OCI-LY7 (cell line): ENCODE results near the gene SYN1. TPM values are rescaled to one million over a fixed set of nuclear protein-coding genes. Genes with fewer than 3 reads are reported as not detected.
A peak's percentile ranks its signal among the peaks of the same experiment; 100 is the strongest.

Experiments
- BruUV-seq: library from RNA; stranded (reverse); fragments of 400-500 nt; replicated peaks from 2 replicates; lab custom pipeline; 2021; lab: Mats Ljungman, UMichigan
- CTCF ChIA-PET: fragments of 300-600 bp; sonication (Branson Sonifier 250); formaldehyde crosslinking; loops from one replicate; lab custom pipeline; 2022; ENCODE audit warnings: antibody characterized with exemption; ENCODE audit not compliant: unreplicated experiment; lab: Charles Lee
- POLR2A ChIA-PET: fragments of 300-600 bp; sonication (Branson Sonifier 250); formaldehyde crosslinking; loops from one replicate; lab custom pipeline; 2022; ENCODE audit warnings: antibody characterized with exemption; lab: Charles Lee
- DNase-seq: peaks from one replicate; pipeline ENCODE4 v3.0.0-alpha.2; 2015; ENCODE audit warnings: low spot score
- H2AFZ ChIP-seq: fragments of 200-600 bp; sonication (generic), shearing (Covaris generic); 2 replicates; pipeline ENCODE4 v1.6.1; 2014; ENCODE audit warnings: mild to moderate bottlenecking, antibody characterized with exemption, low read length, moderate library complexity
- H3K27ac ChIP-seq: fragments of 200-600 bp; sonication (generic); 2 replicates; pipeline ENCODE4 v1.5.1; 2014; ENCODE audit warnings: mixed run types, low read depth, mild to moderate bottlenecking, moderate library complexity, low read length, inconsistent platforms; ENCODE audit not compliant: poor library complexity, severe bottlenecking
- H3K36me3 ChIP-seq: fragments of 200-600 bp; sonication (generic); 2 replicates; pipeline ENCODE4 v1.6.1; 2014; ENCODE audit warnings: mild to moderate bottlenecking, antibody characterized with exemption, low read length, moderate library complexity, mixed read lengths; ENCODE audit not compliant: insufficient read depth
- H3K4me1 ChIP-seq: fragments of 200-600 bp; sonication (generic); 2 replicates; pipeline ENCODE4 v1.5.1; 2014; ENCODE audit warnings: mild to moderate bottlenecking, low read length; ENCODE audit not compliant: insufficient read depth, poor library complexity, severe bottlenecking
- H3K4me2 ChIP-seq: fragments of 200-600 bp; sonication (generic); 2 replicates; pipeline ENCODE4 v1.6.1; 2014; ENCODE audit warnings: mild to moderate bottlenecking, low read length
- H3K4me3 ChIP-seq: fragments of 200-600 bp; sonication (generic); 2 replicates; pipeline ENCODE4 v1.5.1; 2014; ENCODE audit warnings: mild to moderate bottlenecking, low read depth, low read length; ENCODE audit not compliant: poor library complexity, severe bottlenecking
- H3K79me2 ChIP-seq: fragments of 200-600 bp; sonication (generic); 2 replicates; pipeline ENCODE4 v1.6.1; 2016; ENCODE audit warnings: low read depth, mild to moderate bottlenecking, low read length, moderate library complexity, mixed read lengths; ENCODE audit not compliant: insufficient read depth
- H3K9me2 ChIP-seq: fragments of 200-600 bp; sonication (generic); 2 replicates; pipeline ENCODE4 v1.6.1; 2016; ENCODE audit warnings: mild to moderate bottlenecking, low read length, mixed read lengths; ENCODE audit not compliant: insufficient read depth
- H3K9me3 ChIP-seq: fragments of 200-600 bp; sonication (generic); 2 replicates; pipeline ENCODE4 v1.6.1; 2014; ENCODE audit warnings: mild to moderate bottlenecking, mixed run types, low read length, mixed read lengths
- H4K20me1 ChIP-seq: fragments of 200-600 bp; sonication (generic); 2 replicates; pipeline ENCODE4 v1.6.1; 2014; ENCODE audit warnings: mild to moderate bottlenecking, antibody characterized with exemption, low read length, moderate library complexity, mixed read lengths; ENCODE audit not compliant: insufficient read depth
- CTCF ChIP-seq: fragments of 200-600 bp; sonication (generic); conservative IDR thresholded peaks from 2 replicates; pipeline ENCODE4 v1.5.1; 2014; ENCODE audit warnings: mild to moderate bottlenecking, antibody characterized with exemption, low read length, moderate library complexity, mixed read lengths
- EZH2phosphoT487 ChIP-seq: fragments of 200-600 bp; sonication (generic); IDR thresholded peaks from 2 replicates; pipeline ENCODE4 v1.6.1; 2018; ENCODE audit warnings: low read depth, borderline replicate concordance, mild to moderate bottlenecking, mixed run types, antibody characterized with exemption, low read length, moderate library complexity, mixed read lengths
- intact Hi-C: fragments of 100-400 bp; cut with micrococcal nuclease; formaldehyde crosslinking; loops from one replicate; pipeline ENCODE4 v1.10.0; 2022; ENCODE audit not compliant: unreplicated experiment
- total RNA-seq, 2 experiments: library from RNA; depleted of rRNA in 1 of 2; stranded (reverse); fragments of >200 nt in 1 of 2; shearing (Covaris generic) in 1 of 2; gene quantifications; 2 replicates each; pipeline ENCODE4 v1.2.3, GENCODE V29; 2014 to 2022

The SYN1 gene
- total RNA-seq, 2 experiments from 2014 or later: not detected

- Histone ChIP-seq H3K4me2 (peak within 1 kb of the TSS; percentile 86), H3K36me3 (peaks cover 41% of the 10 kb centered on the region), H4K20me1 (no peaks in the 10 kb centered on the region), H3K27ac (peak within 1 kb of the TSS; percentile 93), H3K9me3 (no peaks in the 10 kb centered on the region), H2AFZ (peak within 1 kb of the TSS; percentile 92), H3K9me2 (no peaks in the 10 kb centered on the region), H3K4me1 (peaks cover 16% of the 10 kb centered on the region), H3K79me2 (peaks cover 16% of the 10 kb centered on the region), H3K4me3 (peak within 1 kb of the TSS; percentile 94)
- TF ChIP-seq CTCF (no peak), EZH2phosphoT487 (no peak)
- intact Hi-C loops: loop anchor here (1.0 to 10.0 kb wide), 4 partner anchors 9 to 366 kb away; partner anchors contain the start of genes ELK1 and ZNF81
- ChIA-PET POLR2A (no interaction called here), CTCF (no interaction called here)
- BruUV-seq: no TSS peak
- DNase-seq: peak; percentile 94
These were observed 39.2 kb upstream of the SYN1 start, which contains the start of gene UXT for GRCh38 chrX:47658684-47659420. Gene UXT (minus strand): TSS chrX:47659180. CDS start chrX:47658927, 253 bp downstream.

GRCh38 chrX:47658301-47658683 is 38.6 kb upstream of the SYN1 start:
- TF ChIP-seq CTCF: no peak
- TF ChIP-seq EZH2phosphoT487: no peak
- peak overlapping the region; percentile 86 for H3K4me2 ChIP-seq
- intact Hi-C loops: loop anchor here (1.0 to 10.0 kb wide), 4 partner anchors 8 to 367 kb away; partner anchors contain the start of genes ELK1 and ZNF81
- H3K9me2 ChIP-seq: no peaks in the 10 kb centered on the region
- H3K27ac ChIP-seq: peak overlapping the region; percentile 93
- no peaks in the 10 kb centered on the region for H3K9me3 ChIP-seq
- H3K4me1 ChIP-seq: peaks cover 16% of the 10 kb centered on the region
- no peak for DNase-seq
- H3K4me3 ChIP-seq: peak overlapping the region; percentile 94
- H4K20me1 ChIP-seq: no peaks in the 10 kb centered on the region
- peaks cover 16% of the 10 kb centered on the region for H3K79me2 ChIP-seq
- no TSS peak for BruUV-seq
- peak overlapping the region; percentile 58; the same call in 1 of the 2 replicates for H2AFZ ChIP-seq
- POLR2A ChIA-PET: no interaction called here
- H3K36me3 ChIP-seq: peaks cover 47% of the 10 kb centered on the region
- CTCF ChIA-PET: no interaction called here
